Effector CD8-positive, alpha-beta T cell (primary cell): Measurements from ENCODE around the gene TNS3.
"Not testable (repeated sequence)": the region's sequence is repeated elsewhere in the genome, so short reads cannot be mapped to it uniquely, and the experiment has no call there.

ENCODE experiments used
- DNase-seq: peaks from one replicate; lab custom pipeline; 2025; lab: John Stamatoyannopoulos, UW

TNS3 gene

DNA sequence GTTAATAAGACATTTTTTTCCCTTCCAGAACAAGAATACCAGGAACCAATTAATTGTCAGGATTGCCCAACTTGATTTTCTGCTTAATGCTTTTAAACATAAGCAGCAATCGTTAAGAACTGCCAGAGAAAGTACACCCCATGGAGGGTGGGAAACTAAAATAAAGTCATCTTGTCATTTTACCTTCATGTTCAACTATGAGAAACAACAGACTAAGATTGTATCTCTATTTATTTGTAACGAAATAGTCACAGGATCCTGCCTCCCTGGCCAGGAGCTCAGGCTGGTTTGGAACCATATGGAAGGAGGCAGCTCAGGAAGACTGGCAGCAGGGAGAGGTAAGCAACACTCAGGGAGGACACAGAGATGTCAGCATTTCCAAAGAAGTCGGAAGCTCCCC is 129.6 kb downstream of the TNS3 start:
- DNase-seq: no peak

GRCh38 chr7:47451851-47452205 is 130.1 kb downstream of the TNS3 start:
- no peak for DNase-seq

DNA sequence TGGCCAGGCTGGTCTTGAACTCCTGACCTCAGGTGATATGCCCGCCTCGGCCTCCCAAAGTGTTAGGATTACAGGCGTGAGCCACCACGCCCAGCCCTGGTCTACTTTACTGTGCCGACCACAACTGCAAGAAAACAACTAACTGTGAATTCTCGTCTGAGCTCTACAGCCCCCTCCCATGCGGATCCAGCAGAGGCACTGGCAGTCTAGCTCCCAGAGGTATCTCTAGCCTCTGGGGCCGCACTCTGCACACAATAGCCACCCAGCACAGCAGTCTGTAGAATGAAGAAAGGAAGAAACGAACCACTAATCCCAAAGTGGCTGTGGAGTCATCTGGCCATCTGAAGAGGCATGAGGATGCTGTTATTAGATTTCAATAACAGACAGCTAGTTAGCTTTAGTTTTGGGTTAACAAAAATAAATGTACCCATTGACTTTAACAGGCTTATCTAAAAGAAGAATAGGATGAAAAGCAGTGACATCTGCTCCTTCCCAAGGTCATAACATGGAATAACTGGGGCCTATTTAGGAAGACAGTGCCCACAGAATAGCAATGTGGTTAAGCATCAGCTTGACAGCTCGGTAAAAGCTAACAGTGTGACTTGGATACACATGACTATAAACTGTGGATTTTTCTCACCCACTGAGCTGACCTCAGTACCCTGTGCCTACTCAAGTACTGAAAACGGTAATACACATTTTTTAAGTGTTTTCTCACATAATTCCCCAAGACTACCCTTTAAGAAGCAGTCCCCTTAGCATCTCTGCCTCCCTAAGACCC is 131.9 kb downstream of the TNS3 start:
- DNase-seq: no peak

DNA sequence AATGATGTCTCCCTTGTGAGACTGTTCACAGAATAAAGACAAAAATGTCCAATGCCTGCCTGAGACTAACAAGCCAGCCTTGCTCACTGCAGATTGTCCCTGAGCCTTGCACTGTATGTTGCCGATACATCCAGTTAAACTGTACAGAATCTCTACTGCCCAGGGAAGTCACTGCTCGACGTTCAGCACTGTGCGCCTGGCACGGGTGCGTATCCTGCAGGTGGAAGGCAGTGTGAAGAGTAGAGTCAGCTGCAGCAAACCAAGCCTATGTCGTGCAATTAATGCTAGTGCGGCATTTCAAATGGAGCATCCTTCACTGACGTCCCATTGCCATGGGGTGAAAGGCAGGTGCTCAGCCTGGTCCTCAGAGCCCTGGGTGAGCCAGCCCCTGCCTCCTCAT is 132.9 kb downstream of the TNS3 start:
- DNase-seq: no peak

- DNase-seq: no peak
Measured at GRCh38 chr7:47447621-47448349, 134.1 kb downstream of the TNS3 start.

- DNase-seq: no peak
Measured at GRCh38 chr7:47446871-47447466, 134.9 kb downstream of the TNS3 start.

DNA sequence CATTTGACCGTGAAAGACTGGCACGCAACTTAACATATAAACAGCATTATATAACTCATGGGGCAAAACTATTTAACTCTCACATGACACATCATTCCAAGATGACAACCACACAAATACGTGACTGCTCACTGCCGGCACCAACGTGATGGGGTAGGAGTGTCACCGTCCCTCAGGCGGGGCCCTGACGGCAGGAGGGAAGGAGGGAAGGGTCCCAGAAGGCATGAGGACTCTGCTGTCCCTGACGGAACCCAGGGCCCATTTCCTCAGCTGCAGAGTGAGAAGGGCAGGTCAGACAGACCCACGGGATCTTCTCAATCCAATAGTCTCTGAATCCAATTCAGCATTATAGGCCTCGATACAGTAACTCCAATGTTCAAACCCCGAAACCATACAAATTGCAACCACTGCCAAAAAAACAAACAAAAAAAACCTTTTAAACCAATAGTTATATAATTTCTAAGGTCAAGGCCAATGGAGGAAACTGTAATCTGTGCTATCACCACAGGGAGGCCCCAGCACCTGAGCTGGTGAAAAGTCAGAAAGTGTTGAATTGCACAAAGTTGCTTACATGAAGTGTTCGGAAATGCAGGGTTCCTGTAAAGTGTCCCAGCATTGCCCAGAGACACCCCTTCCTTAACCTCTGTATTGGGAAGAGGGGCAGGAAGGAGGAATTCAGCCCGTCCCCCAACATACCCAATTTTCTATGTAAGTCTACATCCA is 137.4 kb downstream of the TNS3 start:
- no peak for DNase-seq

- no peak for DNase-seq
Measured at GRCh38 chr7:47443049-47443448, 138.9 kb downstream of the TNS3 start.

GRCh38 chr7:47442605-47442865 is 139.4 kb downstream of the TNS3 start:
- DNase-seq: no peak

- no peak for DNase-seq
Measured at GRCh38 chr7:47441796-47442604, 139.9 kb downstream of the TNS3 start.

DNA sequence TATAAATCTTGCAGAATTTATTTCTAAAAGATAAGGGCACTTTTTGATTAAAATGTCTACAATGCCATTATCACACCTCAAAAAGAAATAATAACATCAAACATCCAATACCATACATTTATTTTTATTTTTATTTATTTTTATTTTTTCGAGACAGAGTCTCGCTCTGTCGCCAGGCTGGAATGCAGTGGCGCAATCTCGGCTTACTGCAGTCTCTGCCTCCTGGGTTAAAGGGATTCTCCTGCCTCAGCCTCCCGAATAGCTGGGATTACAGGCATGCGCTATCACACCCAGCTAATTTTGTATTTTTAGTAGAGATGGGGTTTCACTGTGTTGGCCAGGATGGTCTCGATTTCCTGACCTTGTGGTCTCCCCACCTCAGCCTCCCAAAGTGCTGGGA is 140.9 kb downstream of the TNS3 start:
- not testable (repeated sequence) for DNase-seq

GRCh38 chr7:47440320-47440719 is 141.6 kb downstream of the TNS3 start:
- DNase-seq: no peak

- DNase-seq: no peak
Measured at GRCh38 chr7:47439181-47439667, 142.7 kb downstream of the TNS3 start.

DNA sequence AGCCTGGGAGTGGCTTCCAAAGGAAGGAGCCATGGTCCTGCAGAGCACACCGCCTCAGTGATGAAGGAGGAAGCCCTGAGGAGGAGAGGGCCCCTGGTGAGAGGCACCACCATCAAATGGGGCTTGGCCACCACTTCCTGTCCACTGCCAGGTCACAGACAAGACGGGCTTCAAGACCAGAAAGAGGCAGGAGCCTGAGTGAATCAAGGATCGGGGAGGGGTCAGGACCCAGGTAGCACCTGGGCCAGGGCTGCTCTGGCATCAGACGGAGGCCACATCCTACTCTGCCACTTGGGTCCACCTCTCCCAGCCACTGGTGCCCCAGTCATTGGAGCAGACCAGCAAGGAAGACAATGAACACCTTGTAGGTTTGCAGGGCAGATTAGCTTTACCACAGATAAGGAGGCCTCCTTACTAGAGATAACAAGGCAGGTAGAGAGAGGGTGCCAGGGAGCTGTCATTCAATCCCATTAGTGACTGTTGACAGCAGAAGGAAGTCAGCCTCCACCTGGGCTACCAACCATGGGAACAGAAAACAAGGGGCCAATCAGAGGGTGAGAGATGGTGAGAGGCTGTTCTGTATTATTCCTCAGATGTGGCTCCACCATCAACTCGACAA is 143.4 kb downstream of the TNS3 start:
- no peak for DNase-seq

DNA sequence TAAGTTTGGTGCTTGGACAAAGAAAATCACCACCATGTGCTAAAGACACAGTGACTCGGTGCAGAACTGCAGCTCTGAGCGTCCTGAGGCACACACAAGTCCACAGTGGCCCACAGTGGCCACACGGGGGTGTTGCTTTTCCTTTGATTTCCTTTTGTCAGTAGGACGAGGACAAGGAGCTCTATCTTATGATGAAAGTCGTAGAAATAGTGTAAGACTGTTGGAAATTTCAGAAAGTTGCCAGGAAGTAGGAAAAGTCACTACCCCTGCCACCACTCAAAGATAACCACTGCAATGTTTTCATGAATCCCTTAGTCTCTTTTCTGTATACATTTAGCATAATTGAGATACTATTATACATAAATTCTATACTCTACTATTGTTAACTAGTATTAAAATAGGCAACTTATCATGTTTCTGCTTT is 146.0 kb downstream of the TNS3 start:
- DNase-seq: no peak

- DNase-seq: no peak
Measured at GRCh38 chr7:47433564-47433895, 148.4 kb downstream of the TNS3 start.

DNA sequence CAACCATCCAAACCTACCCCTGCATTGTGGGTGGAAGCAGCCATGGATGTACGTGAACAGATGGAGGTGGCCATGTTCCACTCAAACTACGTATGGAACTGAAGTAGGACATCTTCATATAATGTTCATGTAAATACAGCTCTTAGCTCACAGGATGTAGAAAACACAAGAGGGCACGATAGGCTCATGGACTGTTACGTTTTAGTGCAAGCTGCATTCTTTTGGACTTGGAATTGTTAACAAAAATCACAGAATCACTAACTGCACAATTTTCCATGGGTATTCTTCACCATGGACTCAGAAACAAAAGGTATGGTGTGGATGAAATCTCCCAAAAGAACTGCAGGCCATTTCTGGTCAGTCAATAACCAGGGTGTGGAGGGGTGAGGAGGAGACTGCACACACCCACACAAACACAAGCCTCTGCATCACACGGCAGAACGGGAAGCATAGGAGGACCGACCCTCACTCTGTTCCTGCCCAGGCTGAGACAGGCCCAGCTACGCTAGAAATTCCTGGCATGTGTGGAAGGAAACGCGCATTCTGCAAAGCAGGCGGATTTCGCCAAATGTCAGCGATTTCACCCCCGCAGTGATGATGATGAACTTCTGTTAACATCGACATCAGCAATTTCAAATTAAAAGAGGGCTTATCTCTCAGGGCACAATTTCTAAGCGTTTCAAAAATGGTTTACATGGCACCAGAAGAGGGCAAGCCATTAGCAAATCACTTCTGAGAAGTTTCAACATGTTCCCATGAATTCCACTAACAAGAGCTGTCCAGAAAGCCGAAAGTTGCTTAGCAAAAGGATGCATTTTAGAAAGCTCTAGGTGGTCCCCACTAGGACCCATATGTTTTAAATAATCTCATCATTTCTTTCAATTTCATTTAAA is 149.0 kb downstream of the TNS3 start:
- DNase-seq: no peak

- no peak for DNase-seq
Measured at GRCh38 chr7:47430422-47430821, 151.5 kb downstream of the TNS3 start.

GRCh38 chr7:47428768-47429472 is 153.0 kb downstream of the TNS3 start:
- no peak for DNase-seq
